GM19468 (cell line): ENCODE measurements around the gene MYO16.

Experiments used
- ATAC-seq: cut with Tn5 transposase; IDR thresholded peaks from one replicate; pipeline ENCODE4 v1.9.1; 2021; ENCODE audit warnings: mild to moderate bottlenecking, moderate library complexity, moderate number of reproducible peaks; ENCODE audit not compliant: unreplicated experiment; ENCODE audit errors: extremely low read depth

The MYO16 gene

GRCh38 chr13:109140054-109140453, 510.6 kb downstream of the MYO16 start:
- no peak for ATAC-seq

GRCh38 chr13:109140479-109141349, 511.3 kb downstream of the MYO16 start:
- ATAC-seq, result no peak

GRCh38 chr13:109141706-109142105, 512.3 kb downstream of the MYO16 start:
- no peak for ATAC-seq

GRCh38 chr13:109144693-109145437, 515.5 kb downstream of the MYO16 start:
- no peak for ATAC-seq

- peak; percentile 85 for ATAC-seq
Measured at GRCh38 chr13:109145631-109146030, 516.2 kb downstream of the MYO16 start.

GRCh38 chr13:109146393-109146792, 517.0 kb downstream of the MYO16 start:
- no peak for ATAC-seq

- ATAC-seq, result no peak
Measured at GRCh38 chr13:109146912-109147647, 517.7 kb downstream of the MYO16 start.

- no peak for ATAC-seq
Measured at GRCh38 chr13:109148243-109148642, 518.8 kb downstream of the MYO16 start.

GRCh38 chr13:109150696-109151095, 521.3 kb downstream of the MYO16 start:
- ATAC-seq, result no peak

GRCh38 chr13:109151255-109151654, 521.8 kb downstream of the MYO16 start:
- ATAC-seq, result no peak

- no peak for ATAC-seq
Measured at GRCh38 chr13:109151696-109152095, 522.3 kb downstream of the MYO16 start.

- no peak for ATAC-seq
Measured at GRCh38 chr13:109152311-109152820, 523.0 kb downstream of the MYO16 start.

GRCh38 chr13:109152941-109153340, 523.5 kb downstream of the MYO16 start:
- ATAC-seq, result no peak

- no peak for ATAC-seq
Measured at GRCh38 chr13:109154146-109154545, 524.7 kb downstream of the MYO16 start.

- no peak for ATAC-seq
Measured at GRCh38 chr13:109154546-109154945, 525.1 kb downstream of the MYO16 start.

- no peak for ATAC-seq
Measured at GRCh38 chr13:109154966-109155761, 525.8 kb downstream of the MYO16 start.

- no peak for ATAC-seq
Measured at GRCh38 chr13:109156181-109156935, 526.9 kb downstream of the MYO16 start.

GRCh38 chr13:109157275-109157674, 527.9 kb downstream of the MYO16 start:
- ATAC-seq, result no peak

- no peak for ATAC-seq
Measured at GRCh38 chr13:109158383-109158782, 529.0 kb downstream of the MYO16 start.
